SKM-1 treated with dmso at 0.1 percent for 144 hours (cell line): ENCODE results near the gene ZBTB5.

Experiments
- DNase-seq: peaks from one replicate; lab custom pipeline; 2025; ENCODE audit not compliant: unreplicated experiment; lab: John Stamatoyannopoulos, UW

ZBTB5 gene

GRCh38 chr9:37425298-37425752 lies 39.9 kb downstream of the ZBTB5 start:
- no peak for DNase-seq

GRCh38 chr9:37424686-37425297 lies 40.5 kb downstream of the ZBTB5 start:
- no peak for DNase-seq

GRCh38 chr9:37424204-37424685 lies 41.0 kb downstream of the ZBTB5 start:
- DNase-seq: no peak

GRCh38 chr9:37423508-37423907 lies 41.7 kb downstream of the ZBTB5 start:
- DNase-seq: no peak

GRCh38 chr9:37422289-37423104 lies 42.8 kb downstream of the ZBTB5 start, which contains the start of gene GRHPR:
Gene GRHPR, plus strand, starts transcription at chr9:37422696. Its CDS starts 55 bp downstream, at chr9:37422751.
- peak; percentile 88 for DNase-seq

- DNase-seq: no peak
Observed at GRCh38 chr9:37421914-37422288, 43.3 kb downstream of the ZBTB5 start.

GRCh38 chr9:37420271-37421215 lies 44.7 kb downstream of the ZBTB5 start:
- no peak for DNase-seq

GRCh38 chr9:37419204-37419603 lies 46.0 kb downstream of the ZBTB5 start:
- DNase-seq: no peak

- DNase-seq: no peak
Observed at GRCh38 chr9:37417857-37418618, 47.2 kb downstream of the ZBTB5 start.

GRCh38 chr9:37417252-37417803 lies 47.9 kb downstream of the ZBTB5 start:
- no peak for DNase-seq

GRCh38 chr9:37415011-37415719 lies 50.1 kb downstream of the ZBTB5 start:
- peak; percentile 61 for DNase-seq

- no peak for DNase-seq
Observed at GRCh38 chr9:37414503-37414943, 50.7 kb downstream of the ZBTB5 start.

GRCh38 chr9:37413311-37413710 lies 51.9 kb downstream of the ZBTB5 start:
- DNase-seq: no peak

- no peak for DNase-seq
Observed at GRCh38 chr9:37412431-37413151, 52.7 kb downstream of the ZBTB5 start.

GRCh38 chr9:37410969-37411785 lies 54.1 kb downstream of the ZBTB5 start:
- DNase-seq: peak; percentile 2

GRCh38 chr9:37410354-37410861 lies 54.8 kb downstream of the ZBTB5 start:
- no peak for DNase-seq

- no peak for DNase-seq
Observed at GRCh38 chr9:37408933-37409710, 56.1 kb downstream of the ZBTB5 start.
